Neural cell (in vitro differentiated cells): ENCODE data around the gene WWC2. TPM values are rescaled to one million over a fixed set of nuclear protein-coding genes. Genes with fewer than 3 reads are reported as not detected.

Experiments used
- H2AFZ ChIP-seq: fragments of 200-600, 300-800 bp; sonication (generic), shearing (Covaris generic); 2 replicates; pipeline ENCODE4 v1.6.0; 2014; ENCODE audit warnings: low read depth, mild to moderate bottlenecking, antibody characterized with exemption, low read length, moderate library complexity
- H3F3A ChIP-seq: fragments of 200-600 bp; shearing (Covaris generic); 2 replicates; pipeline ENCODE4 v1.6.1; 2016; ENCODE audit warnings: mild to moderate bottlenecking, moderate library complexity, mixed read lengths, antibody characterized with exemption, low read length; ENCODE audit not compliant: insufficient read depth, poor library complexity, severe bottlenecking
- H3K27ac ChIP-seq: fragments of 200-600, 300-800 bp; sonication (generic), shearing (Covaris generic); 2 replicates; pipeline ENCODE4 v1.5.1; 2014; ENCODE audit warnings: mild to moderate bottlenecking, low read length, moderate library complexity
- H3K27me3 ChIP-seq: fragments of 300-800, 200-600 bp; sonication (generic), shearing (Covaris generic); 2 replicates; pipeline ENCODE4 v1.6.0; 2014; ENCODE audit warnings: mild to moderate bottlenecking, low read depth, low read length, moderate library complexity; ENCODE audit not compliant: insufficient read depth
- H3K36me3 ChIP-seq: fragments of 300-800, 200-600 bp; sonication (generic), shearing (Covaris generic); 2 replicates; pipeline ENCODE4 v1.5.1; 2014; ENCODE audit warnings: mild to moderate bottlenecking, antibody characterized with exemption, low read length, moderate library complexity; ENCODE audit not compliant: insufficient read depth
- H3K4me2 ChIP-seq: fragments of 300-800, 200-600 bp; sonication (generic), shearing (Covaris generic); 2 replicates; pipeline ENCODE4 v1.6.0; 2014; ENCODE audit warnings: mild to moderate bottlenecking, low read length
- H3K4me3 ChIP-seq: fragments of 300-800, 200-600 bp; sonication (generic), shearing (Covaris generic); 2 replicates; pipeline ENCODE4 v1.5.1; 2014; ENCODE audit warnings: mild to moderate bottlenecking, low read length, moderate library complexity
- H3K79me2 ChIP-seq: fragments of 200-600 bp; shearing (Covaris generic); replicated peaks from 2 replicates; pipeline ENCODE4 v1.6.0; 2014; ENCODE audit warnings: mild to moderate bottlenecking, low read length, moderate library complexity; ENCODE audit not compliant: insufficient read depth
- H3K9ac ChIP-seq: fragments of 300-800, 200-600 bp; sonication (generic), shearing (Covaris generic); 2 replicates; pipeline ENCODE4 v1.6.1; 2016; ENCODE audit warnings: mild to moderate bottlenecking, low read length, mixed read lengths
- H3K9me2 ChIP-seq: fragments of 200-600 bp; shearing (Covaris generic); 2 replicates; pipeline ENCODE4 v1.6.1; 2016; ENCODE audit warnings: mild to moderate bottlenecking, low read length, mixed read lengths; ENCODE audit not compliant: insufficient read depth
- H3K9me3 ChIP-seq: fragments of 200-600, 300-800 bp; sonication (generic), shearing (Covaris generic); 2 replicates; pipeline ENCODE4 v1.6.1; 2016; ENCODE audit warnings: mild to moderate bottlenecking, mixed run types, low read length, moderate library complexity, mixed read lengths
- H4K20me1 ChIP-seq: fragments of 200-600 bp; shearing (Covaris generic); 2 replicates; pipeline ENCODE4 v1.6.1; 2016; ENCODE audit warnings: mild to moderate bottlenecking, mixed run types; ENCODE audit not compliant: insufficient read depth
- EP300 ChIP-seq: fragments of 450-650 bp; conservative IDR thresholded peaks from 2 replicates; pipeline ENCODE4 v1.6.1; 2014; ENCODE audit warnings: antibody characterized with exemption, mild to moderate bottlenecking, moderate library complexity; ENCODE audit not compliant: poor library complexity, severe bottlenecking
- EZH2 ChIP-seq: fragments of 200-600, 300-800 bp; shearing (Covaris generic), sonication (generic); IDR thresholded peaks from 2 replicates; pipeline ENCODE4 v1.6.1; 2014; ENCODE audit warnings: antibody characterized with exemption, low read length, borderline replicate concordance, mild to moderate bottlenecking; ENCODE audit not compliant: insufficient read depth, poor library complexity, severe bottlenecking
- MXI1 ChIP-seq: fragments of 450-650 bp; conservative IDR thresholded peaks from 2 replicates; pipeline ENCODE4 v1.6.1; 2014; ENCODE audit warnings: antibody characterized with exemption, mild to moderate bottlenecking; ENCODE audit not compliant: poor library complexity, severe bottlenecking
- POLR2AphosphoS5 ChIP-seq: IDR thresholded peaks from 2 replicates; pipeline ENCODE4 v1.6.1; 2012
- RAD21 ChIP-seq: fragments of 450-650 bp; conservative IDR thresholded peaks from 2 replicates; pipeline ENCODE4 v1.6.1; 2014; ENCODE audit warnings: antibody characterized with exemption, mild to moderate bottlenecking, moderate library complexity
- SMC3 ChIP-seq: fragments of 450-650 bp; conservative IDR thresholded peaks from 2 replicates; pipeline ENCODE4 v1.6.1; 2014; ENCODE audit warnings: antibody characterized with exemption, mild to moderate bottlenecking, moderate library complexity; ENCODE audit not compliant: poor library complexity
- TAF1 ChIP-seq: IDR thresholded peaks from 2 replicates; pipeline ENCODE4 v1.6.1; 2012; ENCODE audit warnings: low read depth
- polyA plus RNA-seq: library from polyadenylated mRNA; depleted of rRNA; stranded (reverse); fragments of >200 nt; gene quantifications from 2 replicates; pipeline ENCODE4 v1.2.3, GENCODE V29; 2014
- TF ChIP-seq, protein P1 (sequence below): IDR thresholded peaks from 2 replicates; pipeline ENCODE4 v1.6.1; 2012; ENCODE audit warnings: borderline replicate concordance
- TF ChIP-seq, protein P2 (sequence below): fragments of 450-650 bp; IDR thresholded peaks from 2 replicates; pipeline ENCODE4 v1.5.1; 2014; ENCODE audit warnings: antibody characterized with exemption, mild to moderate bottlenecking, moderate library complexity; ENCODE audit not compliant: poor library complexity, severe bottlenecking

Gene WWC2
- polyA plus RNA-seq, 1 donor from 2014 or later: 5.7 TPM

DNA sequence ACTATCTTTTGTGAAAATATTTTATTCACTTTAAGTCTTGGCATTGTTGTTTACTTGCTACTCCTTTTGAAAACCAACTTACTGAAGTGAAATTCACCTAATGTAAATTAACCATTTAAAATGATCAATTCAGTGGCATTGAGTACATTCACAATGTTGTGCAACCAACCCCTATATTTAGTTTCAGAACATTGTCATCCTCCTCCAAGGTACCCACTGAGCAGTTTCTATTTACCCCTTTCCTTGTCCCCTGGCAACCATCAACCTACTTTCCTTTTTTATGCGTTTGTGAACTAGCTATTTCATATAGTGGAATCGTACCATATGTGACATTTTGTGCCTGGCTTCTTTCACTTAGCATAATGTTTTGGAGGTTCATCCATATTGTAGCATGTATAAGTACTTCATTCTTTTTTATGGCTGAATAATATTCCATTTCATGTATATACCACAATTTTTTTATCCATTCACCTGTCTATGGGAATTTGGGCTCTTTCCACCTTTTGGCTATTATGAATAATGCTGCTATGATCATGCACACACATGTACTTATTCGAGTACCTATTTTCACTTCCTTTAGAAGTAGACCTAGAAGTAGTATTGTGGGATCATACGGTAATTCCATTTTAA is 85.0 kb downstream of the WWC2 start:
- Histone ChIP-seq H3K79me2 (no peaks in the 10 kb centered on the region), H2AFZ (no peak overlapping the region), H3K27me3 (no peaks in the 10 kb centered on the region), H3K9me2 (no peaks in the 10 kb centered on the region), H3K9me3 (no peaks in the 10 kb centered on the region), H3K4me2 (no peak overlapping the region), H3K9ac (no peak overlapping the region), H3K36me3 (no peaks in the 10 kb centered on the region), H3K27ac (no peak overlapping the region), H4K20me1 (no peaks in the 10 kb centered on the region), H3K4me3 (no peak overlapping the region), H3F3A (no peaks in the 10 kb centered on the region)
- TF ChIP-seq, protein P1, sequence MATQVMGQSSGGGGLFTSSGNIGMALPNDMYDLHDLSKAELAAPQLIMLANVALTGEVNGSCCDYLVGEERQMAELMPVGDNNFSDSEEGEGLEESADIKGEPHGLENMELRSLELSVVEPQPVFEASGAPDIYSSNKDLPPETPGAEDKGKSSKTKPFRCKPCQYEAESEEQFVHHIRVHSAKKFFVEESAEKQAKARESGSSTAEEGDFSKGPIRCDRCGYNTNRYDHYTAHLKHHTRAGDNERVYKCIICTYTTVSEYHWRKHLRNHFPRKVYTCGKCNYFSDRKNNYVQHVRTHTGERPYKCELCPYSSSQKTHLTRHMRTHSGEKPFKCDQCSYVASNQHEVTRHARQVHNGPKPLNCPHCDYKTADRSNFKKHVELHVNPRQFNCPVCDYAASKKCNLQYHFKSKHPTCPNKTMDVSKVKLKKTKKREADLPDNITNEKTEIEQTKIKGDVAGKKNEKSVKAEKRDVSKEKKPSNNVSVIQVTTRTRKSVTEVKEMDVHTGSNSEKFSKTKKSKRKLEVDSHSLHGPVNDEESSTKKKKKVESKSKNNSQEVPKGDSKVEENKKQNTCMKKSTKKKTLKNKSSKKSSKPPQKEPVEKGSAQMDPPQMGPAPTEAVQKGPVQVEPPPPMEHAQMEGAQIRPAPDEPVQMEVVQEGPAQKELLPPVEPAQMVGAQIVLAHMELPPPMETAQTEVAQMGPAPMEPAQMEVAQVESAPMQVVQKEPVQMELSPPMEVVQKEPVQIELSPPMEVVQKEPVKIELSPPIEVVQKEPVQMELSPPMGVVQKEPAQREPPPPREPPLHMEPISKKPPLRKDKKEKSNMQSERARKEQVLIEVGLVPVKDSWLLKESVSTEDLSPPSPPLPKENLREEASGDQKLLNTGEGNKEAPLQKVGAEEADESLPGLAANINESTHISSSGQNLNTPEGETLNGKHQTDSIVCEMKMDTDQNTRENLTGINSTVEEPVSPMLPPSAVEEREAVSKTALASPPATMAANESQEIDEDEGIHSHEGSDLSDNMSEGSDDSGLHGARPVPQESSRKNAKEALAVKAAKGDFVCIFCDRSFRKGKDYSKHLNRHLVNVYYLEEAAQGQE: no peak
- TF ChIP-seq EZH2: no peak
- TF ChIP-seq RAD21: no peak
- TF ChIP-seq EP300: no peak
- TF ChIP-seq, protein P2, sequence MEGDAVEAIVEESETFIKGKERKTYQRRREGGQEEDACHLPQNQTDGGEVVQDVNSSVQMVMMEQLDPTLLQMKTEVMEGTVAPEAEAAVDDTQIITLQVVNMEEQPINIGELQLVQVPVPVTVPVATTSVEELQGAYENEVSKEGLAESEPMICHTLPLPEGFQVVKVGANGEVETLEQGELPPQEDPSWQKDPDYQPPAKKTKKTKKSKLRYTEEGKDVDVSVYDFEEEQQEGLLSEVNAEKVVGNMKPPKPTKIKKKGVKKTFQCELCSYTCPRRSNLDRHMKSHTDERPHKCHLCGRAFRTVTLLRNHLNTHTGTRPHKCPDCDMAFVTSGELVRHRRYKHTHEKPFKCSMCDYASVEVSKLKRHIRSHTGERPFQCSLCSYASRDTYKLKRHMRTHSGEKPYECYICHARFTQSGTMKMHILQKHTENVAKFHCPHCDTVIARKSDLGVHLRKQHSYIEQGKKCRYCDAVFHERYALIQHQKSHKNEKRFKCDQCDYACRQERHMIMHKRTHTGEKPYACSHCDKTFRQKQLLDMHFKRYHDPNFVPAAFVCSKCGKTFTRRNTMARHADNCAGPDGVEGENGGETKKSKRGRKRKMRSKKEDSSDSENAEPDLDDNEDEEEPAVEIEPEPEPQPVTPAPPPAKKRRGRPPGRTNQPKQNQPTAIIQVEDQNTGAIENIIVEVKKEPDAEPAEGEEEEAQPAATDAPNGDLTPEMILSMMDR: no peak
- TF ChIP-seq SMC3: no peak
- TF ChIP-seq MXI1: no peak
- no peak for TF ChIP-seq POLR2AphosphoS5
- TF ChIP-seq TAF1: no peak

DNA sequence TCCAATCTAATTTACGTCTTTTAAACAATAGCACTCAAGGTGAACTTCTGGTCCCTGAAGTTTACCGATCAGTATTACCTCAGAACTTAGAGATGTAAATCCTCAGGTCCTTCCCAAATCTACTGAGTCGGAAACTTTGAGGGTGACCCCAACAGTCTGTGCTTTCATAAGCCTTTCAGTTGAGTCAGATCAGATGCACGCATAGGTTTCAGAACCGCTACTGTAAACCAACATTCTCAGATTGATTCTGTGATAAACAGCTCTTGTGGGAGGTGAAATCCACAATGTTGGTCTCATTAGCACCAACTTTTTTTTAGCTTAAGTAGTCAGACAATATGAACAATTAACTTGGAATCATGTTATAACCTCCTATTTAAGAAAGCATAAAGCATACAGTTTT is 86.0 kb downstream of the WWC2 start:
- no peak overlapping the region for H2AFZ ChIP-seq
- H3K36me3 ChIP-seq: no peaks in the 10 kb centered on the region
- no peak overlapping the region for H3K9ac ChIP-seq
- no peaks in the 10 kb centered on the region for H3F3A ChIP-seq
- no peaks in the 10 kb centered on the region for H4K20me1 ChIP-seq
- H3K9me2 ChIP-seq: no peaks in the 10 kb centered on the region
- H3K9me3 ChIP-seq: no peaks in the 10 kb centered on the region
- H3K27me3 ChIP-seq: no peaks in the 10 kb centered on the region
- H3K27ac ChIP-seq: no peak overlapping the region
- no peak overlapping the region for H3K4me3 ChIP-seq
- H3K4me2 ChIP-seq: no peak overlapping the region
- H3K79me2 ChIP-seq: no peaks in the 10 kb centered on the region
- TF ChIP-seq, protein P1: no peak
- TF ChIP-seq, protein P2: no peak
- TF ChIP-seq MXI1 (no peak), EP300 (no peak), TAF1 (no peak), POLR2AphosphoS5 (no peak), RAD21 (no peak), EZH2 (no peak), SMC3 (no peak)
